Renal cortical epithelial cell (primary cell): ENCODE measurements around the gene LEFTY2. TPM values are rescaled to one million over a fixed set of nuclear protein-coding genes. Genes with fewer than 3 reads are reported as not detected.
"Not testable (repeated sequence)": the region's sequence is repeated elsewhere in the genome, so short reads cannot be mapped to it uniquely, and the experiment has no call there.

Experiments
- DNase-seq: peaks from one replicate; pipeline ENCODE4 v3.0.0-alpha.2; 2011; ENCODE audit warnings: low read depth
- total RNA-seq: library from RNA; depleted of rRNA; stranded (reverse); fragments of >200 nt; gene quantifications from 2 replicates; pipeline ENCODE4 v1.2.3, GENCODE V29; 2014

Gene LEFTY2
- total RNA-seq, 1 donor from 2014 or later, result not detected

- not testable (repeated sequence) for DNase-seq
These were observed 11.6 kb downstream of the LEFTY2 start for GRCh38 chr1:225929462-225929861.

GRCh38 chr1:225928186-225929175 lies 12.5 kb downstream of the LEFTY2 start:
- no peak for DNase-seq

DNA sequence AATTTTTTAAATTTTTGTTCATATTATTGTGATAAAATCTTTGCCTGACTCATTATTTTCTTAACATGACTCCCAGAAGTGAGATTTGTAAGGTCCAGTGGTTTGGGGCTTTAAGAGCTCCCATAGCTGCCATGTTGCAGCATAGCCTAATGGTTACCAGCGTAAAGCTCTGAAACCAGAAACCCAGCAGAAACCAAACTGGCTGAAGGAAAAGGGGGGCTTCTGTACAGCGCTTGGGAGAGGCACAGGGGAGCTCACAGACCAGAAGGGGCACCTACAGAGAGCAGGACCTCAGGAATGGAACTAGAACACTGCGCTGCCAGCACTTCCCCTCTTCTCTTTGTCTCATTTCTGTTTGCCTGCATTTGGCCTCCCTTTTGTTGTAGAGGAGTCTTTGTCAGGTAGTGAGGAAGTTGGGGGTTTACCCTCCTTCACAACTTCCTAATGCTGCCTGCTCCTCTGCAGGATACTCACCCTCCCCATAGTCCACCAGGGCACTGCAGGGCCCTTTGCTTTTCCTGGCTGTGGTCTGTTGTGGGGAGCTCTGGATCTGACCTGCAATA lies 14.4 kb downstream of the LEFTY2 start:
- no peak for DNase-seq

DNA sequence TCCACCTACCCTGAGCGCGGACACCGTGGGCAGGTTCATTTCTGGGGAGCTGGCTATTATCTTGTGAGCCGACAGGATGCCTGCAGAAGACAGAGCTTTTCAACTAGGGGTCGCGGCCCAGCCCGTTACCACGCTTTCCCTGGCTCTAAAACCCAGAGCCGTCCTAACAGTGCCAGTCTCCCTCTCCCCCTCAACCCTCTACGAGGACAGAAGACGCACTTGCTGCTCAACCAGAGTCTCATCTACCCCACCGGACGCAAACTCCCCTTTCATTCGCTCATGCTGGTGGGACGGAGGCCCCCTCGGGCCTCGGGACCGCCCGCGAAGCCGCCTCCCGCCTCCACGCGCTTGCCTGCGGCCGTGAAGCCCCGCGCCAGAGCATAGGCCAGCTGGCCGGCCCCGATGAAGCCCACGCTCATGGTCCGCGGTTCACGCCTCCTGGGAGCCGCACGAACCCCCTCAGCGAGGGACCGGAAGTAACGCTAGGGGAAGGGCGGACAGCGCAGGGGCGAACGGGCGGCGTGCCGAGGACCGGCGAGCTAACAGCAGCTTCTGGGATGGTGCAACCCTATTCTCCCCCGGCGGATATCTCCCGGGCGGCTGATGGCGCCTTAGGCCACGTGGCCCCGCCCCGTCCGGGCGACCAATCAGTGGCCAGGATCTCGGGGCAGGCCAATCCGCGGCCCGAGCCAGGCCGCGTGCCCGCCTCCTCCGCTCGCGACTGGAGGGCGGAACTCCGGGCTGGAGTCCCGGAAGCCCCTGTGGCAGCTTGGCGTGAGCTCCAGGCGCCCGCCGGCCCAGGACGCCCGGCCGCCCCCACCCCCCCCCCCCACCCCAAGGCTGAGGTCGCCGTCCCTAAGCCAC lies 17.1 kb downstream of the LEFTY2 start, which contains the start of gene PYCR2:
Gene PYCR2 (minus strand): TSS at position 559 of the 864 bp plus-strand sequence. CDS start 140 bp downstream, at position 419.
- DNase-seq, result peak; percentile 84

DNA sequence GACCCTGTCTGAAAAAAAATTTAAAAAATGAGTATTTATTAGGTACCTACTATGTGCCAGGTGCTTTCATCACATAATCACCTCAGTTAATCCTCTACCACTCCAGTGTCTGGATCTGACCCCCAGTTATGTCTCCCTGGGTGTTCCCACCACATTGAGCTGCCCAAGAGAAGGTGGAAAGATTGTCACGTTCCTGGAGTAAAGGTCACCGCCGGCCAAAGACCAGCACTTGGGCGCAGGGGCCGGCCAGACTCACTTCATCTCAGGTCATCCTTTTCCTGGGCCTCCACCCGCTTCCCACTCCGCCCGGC lies 17.7 kb downstream of the LEFTY2 start:
- no peak for DNase-seq

- peak; percentile 54 for DNase-seq
These were observed 19.0 kb downstream of the LEFTY2 start for GRCh38 chr1:225921734-225922709.

DNA sequence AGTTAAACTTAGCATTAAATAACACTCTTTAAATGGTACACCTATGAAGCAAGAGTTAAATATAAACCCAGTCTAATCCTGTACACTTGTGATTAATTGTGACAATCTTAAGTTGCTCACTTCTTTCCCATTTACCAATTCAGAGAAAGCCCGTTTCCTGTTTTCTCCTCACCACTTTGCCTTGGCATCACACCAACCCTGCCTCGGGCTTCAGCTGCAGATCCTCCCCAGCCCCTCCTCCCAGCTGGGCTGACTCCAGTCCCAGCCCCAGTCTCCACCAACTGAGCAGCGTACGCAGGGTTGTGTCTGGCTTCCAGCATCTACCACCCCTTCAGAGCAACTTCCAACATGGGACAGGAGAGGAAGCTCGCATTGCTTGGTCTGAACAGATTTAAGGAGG lies 21.1 kb downstream of the LEFTY2 start:
- DNase-seq, result peak; percentile 98

DNA sequence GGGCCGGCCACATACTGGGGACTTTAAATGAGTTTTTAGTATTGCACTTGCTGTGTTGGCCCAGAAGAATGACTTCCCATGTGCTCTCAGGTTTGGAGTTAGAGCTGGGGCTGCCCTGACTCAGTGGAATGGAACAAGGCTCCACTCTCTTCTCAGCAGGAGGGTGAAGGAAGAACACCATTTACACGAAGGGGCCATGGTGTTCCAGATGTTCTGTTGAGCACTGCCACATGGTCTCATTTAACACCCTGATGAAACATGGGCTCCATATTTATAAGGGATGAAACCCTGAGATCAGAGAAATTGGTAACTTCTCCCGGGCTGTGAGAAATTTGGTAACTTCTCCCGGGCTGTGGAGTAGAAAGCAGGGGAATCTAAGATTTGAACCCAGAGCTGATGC lies 22.7 kb downstream of the LEFTY2 start:
- DNase-seq, result no peak

- peak; percentile 73 for DNase-seq
These were observed 23.5 kb downstream of the LEFTY2 start for GRCh38 chr1:225917536-225917935.

GRCh38 chr1:225917101-225917500 lies 23.9 kb downstream of the LEFTY2 start:
- DNase-seq, result no peak

GRCh38 chr1:225915538-225915991 lies 25.5 kb downstream of the LEFTY2 start:
- DNase-seq, result no peak

GRCh38 chr1:225914947-225915346 lies 26.1 kb downstream of the LEFTY2 start:
- DNase-seq, result no peak

GRCh38 chr1:225914391-225914790 lies 26.6 kb downstream of the LEFTY2 start:
- DNase-seq, result no peak

- DNase-seq, result no peak
These were observed 29.6 kb downstream of the LEFTY2 start for GRCh38 chr1:225911191-225912130.

DNA sequence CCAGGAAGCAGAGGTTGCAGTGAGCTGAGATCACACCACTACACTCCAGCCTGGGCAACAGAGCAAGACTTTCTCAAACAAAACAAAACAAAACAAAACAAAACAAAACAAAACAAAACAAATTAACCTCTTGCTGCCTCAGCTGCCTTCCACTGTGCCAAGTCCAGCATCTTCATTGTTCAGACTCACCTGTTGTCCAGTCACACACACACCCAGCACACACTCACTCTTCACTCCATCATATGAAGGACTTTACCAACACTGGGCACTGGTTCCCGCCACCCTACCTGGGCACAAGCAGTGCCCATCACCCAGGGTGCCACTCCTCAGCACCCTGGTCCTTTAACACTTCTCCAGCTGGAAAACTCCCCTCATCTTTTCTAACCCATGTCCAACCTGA lies 31.5 kb downstream of the LEFTY2 start:
- DNase-seq, result no peak

GRCh38 chr1:225908773-225909172 lies 32.2 kb downstream of the LEFTY2 start:
- no peak for DNase-seq

DNA sequence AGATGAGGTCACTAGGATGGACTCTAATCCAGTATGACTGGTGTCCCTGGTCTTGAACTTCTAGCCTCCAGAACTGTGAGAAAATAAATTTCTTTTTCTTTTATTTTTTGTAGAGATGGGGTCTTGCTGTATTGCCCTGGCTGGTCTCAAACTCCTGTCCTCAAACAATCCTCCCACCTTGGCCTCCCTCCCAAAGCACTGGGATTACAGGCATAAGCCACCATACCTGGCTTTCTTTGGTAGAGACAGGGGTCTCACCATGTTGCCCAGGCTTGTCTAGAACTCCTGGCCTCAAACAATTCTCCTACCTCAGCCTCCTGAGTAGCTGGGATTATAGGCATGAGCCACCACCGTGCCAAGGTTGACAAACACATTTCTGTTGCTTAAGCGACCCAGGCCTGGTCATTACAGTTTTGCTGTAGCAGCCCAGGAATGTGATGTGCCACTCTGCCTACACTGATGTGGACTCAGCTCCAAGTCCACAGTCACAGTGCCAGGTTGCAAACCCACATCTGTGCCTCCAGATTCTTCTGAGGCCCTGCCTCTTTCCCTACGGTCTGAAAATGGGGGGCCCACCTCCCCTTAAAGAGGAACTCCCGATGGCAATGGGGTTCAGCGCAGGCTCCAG lies 32.9 kb downstream of the LEFTY2 start:
- no peak for DNase-seq

- DNase-seq, result no peak
These were observed 33.7 kb downstream of the LEFTY2 start for GRCh38 chr1:225907341-225907740.

DNA sequence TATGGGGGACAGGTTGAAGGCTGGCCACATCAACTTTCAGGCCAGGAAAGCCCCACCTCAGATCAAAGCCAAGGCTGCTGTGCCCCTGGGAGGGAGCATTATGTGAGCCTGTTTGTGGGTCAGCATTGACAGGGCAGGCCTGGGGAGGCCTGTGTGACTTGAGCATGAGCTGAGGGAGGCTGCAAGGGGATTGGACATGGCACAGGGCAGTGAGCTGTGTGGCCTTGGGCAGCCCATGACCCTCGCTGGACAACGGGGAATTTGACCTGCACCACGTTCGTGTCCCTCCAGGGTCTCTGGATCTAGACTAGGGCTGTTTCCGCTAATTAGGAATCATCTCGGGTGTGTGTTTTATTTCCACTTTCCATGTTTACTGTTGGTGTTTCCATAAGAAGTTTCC lies 34.6 kb downstream of the LEFTY2 start:
- DNase-seq, result no peak
